K562 (cell line): ENCODE results near the gene HDGFL2. TPM values are rescaled to one million over a fixed set of nuclear protein-coding genes. Genes with fewer than 3 reads are reported as not detected.

Experiments used
- ATAC-seq: fragments of 200-7000 bp; cut with Tn5 transposase; 3 replicates; pipeline ENCODE4 v1.9.1; 2020; ENCODE audit warnings: moderate library complexity
- BruUV-seq: library from RNA; stranded (reverse); fragments of 400-500 nt; replicated peaks from 2 replicates; lab custom pipeline; 2021; lab: Mats Ljungman, UMichigan
- CTCF ChIA-PET: fragments of 300-600 bp; formaldehyde crosslinking; extraction: SDS; loops from one replicate; lab custom pipeline; 2021; ENCODE audit warnings: low intra/inter-chr PET ratio; lab: Yijun Ruan, JAX
- POLR2A ChIA-PET: fragments of 300-600, 350-650 bp; sonication (Branson Sonifier 250); formaldehyde crosslinking; extraction: SDS; loops from one replicate; lab custom pipeline; 2021; ENCODE audit warnings: antibody characterized with exemption, inconsistent platforms; lab: Yijun Ruan, JAX
- DNase-seq, 4 experiments: peaks; one replicate each; pipeline versions ENCODE4 v3.0.0 to v3.0.0-alpha.2; 2011 to 2018; ENCODE audit warnings: low spot score in 3 of 4, mixed read lengths in 3 of 4; ENCODE audit errors: extremely low read depth in 1 of 4
- FAIRE-seq: peaks from 2 replicates; lab custom pipeline; 2011; peaks lifted over from hg19 to GRCh38; lab: Jason Lieb, UNC
- H2AFZ ChIP-seq: 2 replicates; pipeline ENCODE4 v1.6.0; 2011; ENCODE audit warnings: low read depth, low read length, control low read depth, inconsistent platforms
- H3K27ac ChIP-seq: fragments of 200-600 bp; 3 replicates; pipeline ENCODE4 v1.8.0; 2011; ENCODE audit warnings: low read depth, mild to moderate bottlenecking, control low read depth, inconsistent platforms, low read length, moderate library complexity, mixed read lengths; ENCODE audit errors: extremely low read depth
- H3K27me3 ChIP-seq, 2 experiments: fragments of 300-600 bp in 1 of 2; 2 replicates in 1 of 2; 3 replicates in 1 of 2; pipeline versions ENCODE4 v1.6.0 to v1.8.0; 2011; ENCODE audit warnings: inconsistent platforms in 2 of 2, low read length in 2 of 2, mild to moderate bottlenecking in 1 of 2, mixed read lengths in 1 of 2, moderate library complexity in 1 of 2; ENCODE audit not compliant: control insufficient read depth in 2 of 2, insufficient read depth in 2 of 2
- H3K36me3 ChIP-seq: fragments of 300-600 bp; 3 replicates; pipeline ENCODE4 v1.8.0; 2011; ENCODE audit warnings: mild to moderate bottlenecking, low read length, inconsistent platforms; ENCODE audit not compliant: control insufficient read depth, insufficient read depth
- H3K4me1 ChIP-seq, 2 experiments: fragments of 200-600 bp in 1 of 2; replicated peaks in 1 of 2; 2 replicates in 1 of 2; 3 replicates in 1 of 2; pipeline versions ENCODE4 v1.5.1 to v1.8.0; 2011; ENCODE audit warnings: inconsistent platforms in 2 of 2, low read length in 2 of 2, mild to moderate bottlenecking in 1 of 2, mixed read lengths in 1 of 2, moderate library complexity in 1 of 2; ENCODE audit not compliant: control insufficient read depth in 2 of 2, insufficient read depth in 2 of 2
- H3K4me2 ChIP-seq: 2 replicates; pipeline ENCODE4 v1.6.1; 2011; ENCODE audit warnings: low read length, control low read depth, inconsistent platforms, mixed read lengths; ENCODE audit not compliant: insufficient read depth
- H3K4me3 ChIP-seq: fragments of 200-600 bp; sonication (generic), shearing (Covaris generic); 2 replicates; pipeline ENCODE4 v1.5.1; 2016; ENCODE audit warnings: control low read depth, inconsistent platforms
- H3K79me2 ChIP-seq: fragments of 200-600 bp; 3 replicates; pipeline ENCODE4 v1.8.0; 2011; ENCODE audit warnings: low read length, inconsistent platforms; ENCODE audit not compliant: control insufficient read depth, insufficient read depth
- H3K9ac ChIP-seq, 2 experiments: 2 replicates each; pipeline versions ENCODE4 v1.6.0 to v1.6.1; 2011; ENCODE audit warnings: low read depth in 2 of 2, low read length in 2 of 2, control low read depth in 1 of 2, inconsistent platforms in 1 of 2, mild to moderate bottlenecking in 1 of 2, mixed read lengths in 1 of 2; ENCODE audit not compliant: insufficient read depth in 1 of 2
- H3K9me1 ChIP-seq: one replicate; pipeline ENCODE4 v1.6.0; 2011; ENCODE audit warnings: inconsistent platforms, mild to moderate bottlenecking, low read length, moderate library complexity; ENCODE audit not compliant: control insufficient read depth, insufficient read depth
- H3K9me3 ChIP-seq: replicated peaks from 2 replicates; pipeline ENCODE4 v1.5.1; 2011; ENCODE audit warnings: low read depth, low read length, inconsistent platforms; ENCODE audit not compliant: control insufficient read depth, insufficient read depth
- H4K20me1 ChIP-seq: replicated peaks from 2 replicates; pipeline ENCODE4 v1.6.1; 2011; ENCODE audit warnings: low read length, inconsistent platforms, mixed read lengths; ENCODE audit not compliant: control insufficient read depth, insufficient read depth
- POLR2A ChIP-seq: fragments of 450-650 bp; conservative IDR thresholded peaks from 2 replicates; pipeline ENCODE4 v1.6.1; 2016
- POLR2G ChIP-seq: fragments of 200-400 bp; formaldehyde crosslinking; IDR thresholded peaks from 2 replicates; pipeline ENCODE4 v1.6.1; 2017; ENCODE audit warnings: low read depth, mild to moderate bottlenecking, antibody characterized with exemption, low read length, moderate library complexity
- PTRF ChIP-seq: fragments of 450-650 bp; IDR thresholded peaks from 2 replicates; pipeline ENCODE4 v1.6.1; 2016; ENCODE audit warnings: mild to moderate bottlenecking, missing genetic modification characterization, missing compliant biosample characterization
- RBM22 ChIP-seq: fragments of 200-400 bp; formaldehyde crosslinking; IDR thresholded peaks from 2 replicates; pipeline ENCODE4 v1.6.1; 2018; ENCODE audit warnings: low read length, low read depth; ENCODE audit not compliant: poor library complexity, severe bottlenecking
- ZNF133 ChIP-seq: fragments of 250-450 bp; sonication (Bioruptor Pico); IDR thresholded peaks from 2 replicates; pipeline ENCODE4 v1.4.0; 2020; ENCODE audit warnings: mild to moderate bottlenecking
- WGBS: fragments of 100-300 bp; shearing (Covaris generic); methylation state at CpG from one replicate; pipeline ENCODE4 v1.1.6; 2016; ENCODE audit warnings: low coverage, mixed read lengths; ENCODE audit not compliant: insufficient coverage; ENCODE audit errors: missing lambda C conversion rate; 5-methylcytosine and 5-hydroxymethylcytosine counted together
- in situ Hi-C: fragments of 300-500 bp; cut with MboI; formaldehyde crosslinking; loops from 4 replicates; pipeline ENCODE4 v1.15.0; 2018; ENCODE audit warnings: inconsistent platforms, mixed read lengths
- intact Hi-C: fragments of 100-400 bp; cut with micrococcal nuclease; formaldehyde crosslinking; loops from 2 replicates; pipeline ENCODE4 v1.14.2; 2022
- polyA plus RNA-seq, 8 experiments: library from polyadenylated mRNA; depleted of rRNA in 4 of 8; stranded (reverse) in 5 of 8; unstranded in 3 of 8; fragments of >200 nt; fragmentation: Nextera tagmentation in 2 of 8; fragmentation: Illumina TruSeq in 1 of 8; extraction: Ambion mirVana in 2 of 8; extraction: Trizol in 1 of 8; gene quantifications; 2 replicates each; pipeline versions ENCODE4 v1.2.1 to v1.2.3, GENCODE V29; 2011 to 2014; ENCODE audit warnings: inconsistent platforms in 1 of 8, missing spikeins in 1 of 8
- total RNA-seq, 7 experiments: library from RNA; depleted of rRNA in 6 of 7; stranded (reverse); fragments of >200 nt in 6 of 7; fragmentation: Illumina TruSeq in 2 of 7; extraction: Trizol in 2 of 7; gene quantifications; 2 replicates each; pipeline versions ENCODE4 v1.2.1 to v1.2.3, GENCODE V29; 2011 to 2021; ENCODE audit warnings: low replicate concordance in 1 of 7

HDGFL2 gene
- total and polyA plus RNA-seq, 9 of the 15 experiments (the other 6 are each of a cell fraction or from before 2014, with no cell fraction given): 0.13 to 61.7 (median 16.0) TPM

DNA sequence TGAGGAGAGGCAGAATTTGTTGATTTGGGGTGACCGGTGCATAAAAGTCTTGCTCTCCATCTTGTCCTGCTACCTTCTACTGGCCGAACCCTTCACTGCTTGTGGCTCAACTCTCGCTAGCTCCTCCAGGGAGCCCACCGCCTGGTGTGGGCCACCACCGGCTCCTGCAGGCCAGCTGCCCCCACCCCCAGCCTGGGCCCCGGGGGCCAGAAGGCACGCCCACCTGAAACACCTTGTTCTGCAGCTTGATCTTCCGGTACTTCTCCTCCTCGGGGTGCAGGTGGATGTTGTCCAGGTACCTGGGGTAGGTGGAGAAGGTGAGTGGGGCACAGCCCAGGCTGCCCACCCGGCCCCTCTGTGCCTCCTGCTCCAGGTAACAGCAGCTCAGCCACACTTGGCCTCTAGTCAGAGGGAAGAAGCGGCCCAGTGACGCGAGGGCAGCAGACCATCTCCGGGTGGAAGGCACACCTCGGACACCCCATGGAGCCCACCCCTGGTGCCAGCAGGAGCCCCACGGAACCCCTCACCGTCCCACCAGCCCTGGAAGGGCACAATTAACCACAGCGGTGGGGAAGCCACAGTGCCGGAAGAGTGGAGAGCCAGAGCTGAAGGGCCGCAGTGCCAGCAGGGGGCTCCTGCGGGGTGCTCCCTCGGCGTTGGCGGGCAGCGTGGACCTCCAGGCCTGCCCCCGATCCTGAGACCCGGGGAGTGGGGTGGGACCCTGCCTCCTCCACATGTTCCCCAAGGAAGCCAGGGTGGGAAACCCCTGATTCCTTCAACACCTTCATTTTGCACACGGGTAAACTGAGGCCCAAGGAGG is 24.6 kb upstream of the HDGFL2 start:
- DNase-seq (peak in 1 of 4 experiments; percentile 14), ATAC-seq (no peak), FAIRE-seq (no peak)
- Histone ChIP-seq H3K9me3 (no peaks in the 10 kb centered on the region), H4K20me1 (no peaks in the 10 kb centered on the region; the same call in 1 of the 2 replicates), H3K9me1 (no peaks in the 10 kb centered on the region), H3K36me3 (peaks cover 94% of the 10 kb centered on the region; the same call in 2 of the 3 replicates), H3K4me2 (no peak overlapping the region), H3K79me2 (no peaks in the 10 kb centered on the region), H3K9ac (no peak overlapping the region; a peak in 1 of 4 replicates), H3K4me3 (no peak overlapping the region), H3K4me1 (peaks cover 0 to 67% of the 10 kb centered on the region in 2 experiments; a peak in 2 of 5 replicates), H2AFZ (no peak overlapping the region), H3K27me3 (no peaks in the 10 kb centered on the region), H3K27ac (no peak overlapping the region)
- ChIA-PET CTCF (no interaction called here), POLR2A (interaction anchor here (0.6 to 7.4 kb wide), 4 partner anchors 8 to 206 kb away, joined by 3 to 60 read pairs (median 4); no protein-coding TSS in a partner anchor)
- TF ChIP-seq RBM22 (peak; percentile 76), PTRF (tag) (no peak), ZNF133 (CRISPR knock-in tag) (no peak), POLR2A (0 out of 2 replicates have a peak, but pooled peaks have one; percentile 31), POLR2G (peak; percentile 69; the same call in 1 of the 2 replicates)
- BruUV-seq: no TSS peak
- WGBS: 92% methylated on average over 20 of the region's 28 CpGs
- intact Hi-C loops (no loop called here), in situ Hi-C loops (no loop called here)
